HEK293 (cell line): ENCODE data around the gene CELF4.

ENCODE experiments used
- CTCF ChIP-seq: fragments of 450-650 bp; formaldehyde crosslinking; IDR thresholded peaks from 2 replicates; pipeline ENCODE4 v1.5.1; 2016; ENCODE audit warnings: missing biosample characterization, missing genetic modification characterization
- ELK4 ChIP-seq: IDR thresholded peaks from 2 replicates; pipeline ENCODE4 v1.6.1; 2011; ENCODE audit warnings: mild to moderate bottlenecking, low read depth, low read length, borderline replicate concordance
- OVOL3 ChIP-seq: fragments of 450-650 bp; formaldehyde crosslinking; IDR thresholded peaks from 2 replicates; pipeline ENCODE4 v1.5.1; 2016; ENCODE audit warnings: missing biosample characterization, missing genetic modification characterization
- YY1 ChIP-seq: fragments of 450-650 bp; formaldehyde crosslinking; IDR thresholded peaks from 2 replicates; pipeline ENCODE4 v1.5.1; 2018; ENCODE audit warnings: missing biosample characterization, missing genetic modification characterization
- ZBTB10 ChIP-seq: fragments of 450-650 bp; formaldehyde crosslinking; IDR thresholded peaks from 2 replicates; pipeline ENCODE4 v1.5.1; 2016; ENCODE audit warnings: missing biosample characterization, missing genetic modification characterization
- ZNF121 ChIP-seq: fragments of 450-650 bp; formaldehyde crosslinking; IDR thresholded peaks from 2 replicates; pipeline ENCODE4 v1.5.1; 2016; ENCODE audit warnings: missing biosample characterization, missing genetic modification characterization
- ZNF366 ChIP-seq: fragments of 450-650 bp; formaldehyde crosslinking; conservative IDR thresholded peaks from 2 replicates; pipeline ENCODE4 v1.5.1; 2016; ENCODE audit warnings: missing biosample characterization, missing genetic modification characterization
- ZNF510 ChIP-seq: fragments of 450-650 bp; formaldehyde crosslinking; IDR thresholded peaks from 2 replicates; pipeline ENCODE4 v1.5.1; 2018; ENCODE audit warnings: mild to moderate bottlenecking, missing genetic modification characterization, missing biosample characterization; ENCODE audit not compliant: insufficient replicate concordance
- ZNF596 ChIP-seq: fragments of 450-650 bp; IDR thresholded peaks from 2 replicates; pipeline ENCODE4 v1.5.0; 2018; ENCODE audit warnings: missing biosample characterization, mild to moderate bottlenecking, missing genetic modification characterization, moderate library complexity
- ZNF704 ChIP-seq: fragments of 450-650 bp; formaldehyde crosslinking; IDR thresholded peaks from 2 replicates; pipeline ENCODE4 v1.5.1; 2016; ENCODE audit warnings: missing biosample characterization, missing genetic modification characterization
- ZNF777 ChIP-seq: fragments of 450-650 bp; formaldehyde crosslinking; IDR thresholded peaks from 2 replicates; pipeline ENCODE4 v1.5.1; 2017; ENCODE audit warnings: missing biosample characterization, missing genetic modification characterization, borderline replicate concordance
- ZNF837 ChIP-seq: fragments of 450-650 bp; formaldehyde crosslinking; IDR thresholded peaks from 2 replicates; pipeline ENCODE4 v1.5.1; 2016; ENCODE audit warnings: missing biosample characterization, missing genetic modification characterization
- ZNF843 ChIP-seq: fragments of 450-650 bp; formaldehyde crosslinking; IDR thresholded peaks from 2 replicates; pipeline ENCODE4 v1.5.1; 2016; ENCODE audit warnings: missing biosample characterization, missing genetic modification characterization
- ZXDB ChIP-seq: fragments of 450-650 bp; formaldehyde crosslinking; IDR thresholded peaks from 2 replicates; pipeline ENCODE4 v1.5.1; 2016; ENCODE audit warnings: missing biosample characterization, missing genetic modification characterization

- no peak for TF ChIP-seq ZNF777
- TF ChIP-seq ZNF837 (tag by site-specific recombination) = no peak
- TF ChIP-seq CTCF = no peak
- no peak for TF ChIP-seq ZNF366 (tag by site-specific recombination)
- TF ChIP-seq ZNF510 (tag by site-specific recombination) = no peak
- TF ChIP-seq YY1 = no peak
- no peak for TF ChIP-seq ELK4
- no peak for TF ChIP-seq ZXDB (tag by site-specific recombination)
- no peak for TF ChIP-seq OVOL3
- TF ChIP-seq ZNF121 (tag by site-specific recombination) = no peak
- TF ChIP-seq ZBTB10 (tag by site-specific recombination) = no peak
- no peak for TF ChIP-seq ZNF704 (tag by site-specific recombination)
- no peak for TF ChIP-seq ZNF843
- no peak for TF ChIP-seq ZNF596 (tag by site-specific recombination)
Measured at GRCh38 chr18:37564711-37565100, 892 bp downstream of the CELF4 start.
